GM18526 (cell line): ENCODE data around the gene GALNT17.

Experiments
- POLR2A ChIP-seq: IDR thresholded peaks from 3 replicates; pipeline ENCODE4 v1.6.1; 2011; ENCODE audit not compliant: insufficient read length; ENCODE audit errors: extremely low read depth

Gene GALNT17

DNA sequence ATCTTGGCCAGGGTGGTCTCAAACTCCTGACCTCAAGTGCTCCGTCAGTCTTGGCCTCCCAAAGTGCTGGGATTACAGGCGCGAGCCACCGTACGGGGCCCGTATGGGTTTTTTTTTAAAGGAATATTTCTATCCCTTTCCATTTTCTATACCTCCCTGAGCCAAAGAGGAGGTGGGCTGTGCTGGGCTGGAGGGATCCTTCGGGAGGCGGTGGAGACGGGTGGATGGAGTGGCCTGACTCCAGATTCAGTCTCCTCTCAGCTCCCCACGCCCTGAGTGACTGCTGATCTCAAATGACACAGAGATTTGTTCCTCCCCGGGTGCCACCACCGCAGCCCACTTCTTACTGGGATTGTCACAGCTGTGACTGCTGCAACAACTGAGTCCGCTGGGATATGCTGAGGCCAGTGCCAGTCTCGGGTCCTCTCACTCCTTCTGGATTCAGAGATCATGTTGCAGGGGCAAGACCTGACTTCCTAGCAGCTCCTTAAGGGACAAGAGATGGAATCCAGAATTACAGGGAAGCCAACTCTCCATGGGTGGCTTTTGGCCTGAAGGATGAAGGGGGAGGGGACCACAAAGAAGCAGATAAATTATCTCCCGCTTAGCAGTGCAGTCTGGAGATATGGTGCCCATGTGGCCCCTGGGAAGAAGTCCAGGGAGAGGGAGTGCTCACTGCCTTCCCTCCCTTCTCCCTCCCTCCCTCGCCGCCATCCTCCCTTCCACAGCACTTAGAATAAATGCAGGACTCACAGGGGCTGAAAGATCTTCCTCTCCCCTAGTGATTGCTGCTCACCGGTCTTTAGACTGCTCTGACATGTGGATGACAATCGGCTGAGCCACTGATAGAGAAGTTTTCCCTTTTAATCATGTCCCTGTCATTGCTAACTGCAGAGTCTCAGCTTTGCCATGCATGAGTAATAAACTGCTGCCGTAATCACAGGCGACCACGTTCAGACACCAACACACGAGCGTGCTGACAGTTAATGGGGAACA is 14.3 kb downstream of the GALNT17 start:
- no peak for TF ChIP-seq POLR2A

- no peak for TF ChIP-seq POLR2A
Observed at GRCh38 chr7:71148098-71148497, 16.2 kb downstream of the GALNT17 start.

DNA sequence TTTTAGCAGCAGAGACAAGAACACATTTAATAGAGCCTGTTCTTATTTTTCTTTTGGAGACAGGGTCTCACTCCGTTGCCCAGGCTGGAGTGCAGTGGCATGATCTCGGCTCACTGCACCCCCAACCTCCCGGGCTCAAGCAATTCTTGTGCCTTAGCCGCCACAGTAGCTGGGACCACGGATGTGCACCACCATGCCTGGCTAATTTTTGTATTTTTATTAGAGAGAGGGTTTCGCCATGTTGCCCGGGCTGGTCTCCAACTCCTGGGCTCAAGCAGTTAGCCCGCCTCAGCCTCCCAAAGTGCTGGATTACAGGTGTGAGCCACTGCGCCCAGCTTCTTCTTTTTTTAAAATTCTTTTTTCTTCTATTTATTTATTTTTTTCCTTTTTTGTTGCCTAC is 23.3 kb downstream of the GALNT17 start:
- TF ChIP-seq POLR2A: no peak

GRCh38 chr7:71157757-71158156 is 25.8 kb downstream of the GALNT17 start:
- no peak for TF ChIP-seq POLR2A

DNA sequence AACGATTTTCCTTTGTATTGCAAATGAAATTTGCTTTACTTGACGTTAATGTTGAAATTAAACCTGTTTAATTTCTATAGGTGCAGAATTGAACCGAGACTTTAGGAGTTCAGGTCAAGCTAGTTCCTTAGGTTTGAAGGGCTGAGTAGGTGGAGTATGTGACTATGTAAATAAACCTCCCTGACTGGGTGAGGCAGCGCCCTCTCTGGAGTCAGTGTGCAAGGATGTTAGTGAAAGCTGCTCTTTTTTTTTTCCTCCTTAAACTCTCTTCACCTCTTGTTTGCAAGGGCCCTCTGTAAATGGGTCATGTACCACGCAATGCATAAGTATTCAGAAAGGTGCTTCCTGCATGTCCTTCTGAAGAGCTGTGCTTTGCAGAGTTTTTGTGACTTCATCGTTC is 33.8 kb downstream of the GALNT17 start:
- no peak for TF ChIP-seq POLR2A

GRCh38 chr7:71171476-71171875 is 39.5 kb downstream of the GALNT17 start:
- TF ChIP-seq POLR2A: no peak

GRCh38 chr7:71173955-71174354 is 42.0 kb downstream of the GALNT17 start:
- no peak for TF ChIP-seq POLR2A

- no peak for TF ChIP-seq POLR2A
Observed at GRCh38 chr7:71182438-71182935, 50.5 kb downstream of the GALNT17 start.

DNA sequence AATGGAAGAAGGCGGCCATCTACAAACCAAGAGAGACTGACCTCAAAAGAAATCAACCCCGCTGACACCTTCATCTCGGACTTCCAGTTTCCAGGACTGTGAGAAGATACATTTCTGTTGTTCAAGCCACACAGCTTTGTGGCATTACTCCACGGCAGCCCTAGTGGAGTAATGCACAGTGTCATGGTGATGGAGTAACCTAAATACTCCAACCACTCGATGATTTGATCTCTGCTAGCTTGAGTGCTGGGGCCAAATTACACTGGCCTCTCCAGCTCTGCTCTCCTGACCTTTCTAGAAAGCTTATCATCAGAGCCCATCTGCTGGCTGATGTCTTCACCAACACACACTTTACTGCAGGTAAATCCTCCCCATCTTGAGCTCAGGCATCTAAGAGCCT is 52.2 kb downstream of the GALNT17 start:
- no peak for TF ChIP-seq POLR2A

DNA sequence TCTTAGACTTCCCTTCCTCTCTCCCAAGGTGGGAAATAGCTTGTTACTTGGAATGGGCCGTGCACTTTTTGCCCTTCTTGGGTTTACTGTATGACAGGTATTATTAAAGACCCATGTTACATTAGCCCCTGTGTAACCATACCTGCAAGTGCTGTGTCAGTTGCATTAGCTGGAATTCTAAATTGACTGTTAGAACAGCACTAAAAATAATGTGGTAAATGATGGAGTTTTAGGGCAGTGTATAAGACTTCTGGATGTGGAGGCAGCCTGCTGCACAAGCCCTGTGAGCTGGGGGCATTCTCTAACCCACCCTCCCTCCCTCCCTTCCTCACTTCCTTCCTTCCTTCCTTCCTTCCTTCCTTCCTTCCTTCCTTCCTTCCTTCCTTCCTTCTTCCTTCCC is 52.7 kb downstream of the GALNT17 start:
- no peak for TF ChIP-seq POLR2A

- TF ChIP-seq POLR2A: no peak
Observed at GRCh38 chr7:71186535-71187057, 54.7 kb downstream of the GALNT17 start.

GRCh38 chr7:71191771-71192170 is 59.8 kb downstream of the GALNT17 start:
- no peak for TF ChIP-seq POLR2A

DNA sequence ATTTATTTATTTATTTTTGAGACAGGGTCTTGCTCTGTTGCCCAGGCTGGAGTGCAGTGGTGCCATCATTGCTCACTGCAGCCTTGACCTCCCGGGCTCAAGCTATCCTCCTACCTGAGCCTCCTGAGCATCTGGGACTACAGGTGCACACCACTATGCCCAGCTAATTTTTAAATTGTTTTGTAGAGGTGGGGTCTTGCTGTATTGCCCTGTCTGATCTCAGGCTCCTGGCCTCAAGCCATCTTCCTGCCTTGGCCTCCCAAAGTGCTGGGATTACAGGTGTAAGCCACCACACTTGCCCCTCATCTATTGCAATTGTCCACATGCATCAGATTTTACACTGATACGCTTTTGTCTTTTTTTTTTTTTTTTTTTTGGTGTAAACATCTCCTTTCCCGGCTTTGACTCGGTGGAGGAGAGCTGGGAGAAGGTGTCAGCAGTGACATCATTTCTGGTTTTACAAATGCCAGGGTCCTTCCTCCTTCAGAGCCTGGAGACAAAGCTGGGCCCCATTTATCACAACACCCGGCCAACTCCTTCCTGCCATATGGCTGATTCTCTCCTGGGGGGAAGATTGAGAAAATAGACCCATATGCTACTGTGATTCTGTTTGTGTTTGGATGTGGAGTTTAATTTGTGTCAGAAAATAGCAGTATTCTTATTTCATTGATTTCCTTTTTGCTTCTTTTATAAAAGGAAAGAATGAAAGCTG is 61.3 kb downstream of the GALNT17 start:
- no peak for TF ChIP-seq POLR2A

- no peak for TF ChIP-seq POLR2A
Observed at GRCh38 chr7:71198391-71198790, 66.4 kb downstream of the GALNT17 start.

GRCh38 chr7:71198887-71199286 is 66.9 kb downstream of the GALNT17 start:
- no peak for TF ChIP-seq POLR2A

- no peak for TF ChIP-seq POLR2A
Observed at GRCh38 chr7:71206184-71206583, 74.2 kb downstream of the GALNT17 start.
